HFFc6 (cell line): ENCODE data around the gene CD6. TPM values are rescaled to one million over a fixed set of nuclear protein-coding genes. Genes with fewer than 3 reads are reported as not detected.

ENCODE experiments used
- DNase-seq: peaks from one replicate; pipeline ENCODE4 v3.0.0-alpha.2; 2018
- H3K27ac Mint-ChIP-seq: 2 replicates; pipeline ENCODE4 v1.8.0; 2020; ENCODE audit warnings: mild to moderate bottlenecking, mixed read lengths
- H3K27me3 Mint-ChIP-seq: 2 replicates; pipeline ENCODE4 v1.8.0; 2021; ENCODE audit warnings: mild to moderate bottlenecking, moderate library complexity, mixed read lengths; ENCODE audit not compliant: insufficient read depth
- H3K36me3 Mint-ChIP-seq: 2 replicates; pipeline ENCODE4 v1.8.0; 2021; ENCODE audit warnings: low read depth, mixed read lengths
- H3K4me1 Mint-ChIP-seq: 2 replicates; pipeline ENCODE4 v1.8.0; 2020; ENCODE audit warnings: low read depth, mixed read lengths
- H3K4me3 Mint-ChIP-seq: 2 replicates; pipeline ENCODE4 v1.8.0; 2020; ENCODE audit warnings: mild to moderate bottlenecking, moderate library complexity, mixed read lengths
- H3K9me3 Mint-ChIP-seq: 2 replicates; pipeline ENCODE4 v1.8.0; 2020; ENCODE audit warnings: mild to moderate bottlenecking, mixed read lengths
- CTCF ChIP-seq: fragments of 200-600 bp; sonication (generic); IDR thresholded peaks from 2 replicates; pipeline ENCODE4 v1.5.0; 2021; ENCODE audit warnings: antibody characterized with exemption, mild to moderate bottlenecking
- total RNA-seq, 6 experiments: library from RNA; stranded (reverse); fragmentation: NEBNext Ultra II Directional; extraction: Animal tissue kit (Norgen Biotek cat#: 25700); gene quantifications; 2 replicates in 1 of 6; 3 replicates in 5 of 6; pipeline ENCODE4 v1.2.3, GENCODE V29; 2021

Gene CD6
- total RNA-seq, 6 experiments from 2014 or later, result not detected

- Mint-ChIP-seq H3K9me3 (no peaks in the 10 kb centered on the region), H3K27me3 (peaks cover 5% of the 10 kb centered on the region), H3K36me3 (no peaks in the 10 kb centered on the region), H3K4me3 (no peak overlapping the region), H3K4me1 (no peaks in the 10 kb centered on the region), H3K27ac (no peak overlapping the region)
- no peak for DNase-seq
- TF ChIP-seq CTCF, result no peak
Observed at GRCh38 chr11:60935676-60936442, 35.6 kb upstream of the CD6 start.

- no peaks in the 10 kb centered on the region for H3K4me1 Mint-ChIP-seq
- H3K27ac Mint-ChIP-seq, result no peak overlapping the region
- H3K9me3 Mint-ChIP-seq, result no peaks in the 10 kb centered on the region
- no peak overlapping the region for H3K4me3 Mint-ChIP-seq
- H3K36me3 Mint-ChIP-seq, result no peaks in the 10 kb centered on the region
- no peak for DNase-seq
- no peak for TF ChIP-seq CTCF
- H3K27me3 Mint-ChIP-seq, result peaks cover 11% of the 10 kb centered on the region
Observed at GRCh38 chr11:60936467-60937143, 34.9 kb upstream of the CD6 start.

GRCh38 chr11:60937144-60937527, 34.3 kb upstream of the CD6 start:
- no peak overlapping the region for H3K4me3 Mint-ChIP-seq
- TF ChIP-seq CTCF, result no peak
- peaks cover 13% of the 10 kb centered on the region for H3K27me3 Mint-ChIP-seq
- H3K36me3 Mint-ChIP-seq, result no peaks in the 10 kb centered on the region
- no peaks in the 10 kb centered on the region for H3K4me1 Mint-ChIP-seq
- no peak for DNase-seq
- no peaks in the 10 kb centered on the region for H3K9me3 Mint-ChIP-seq
- no peak overlapping the region for H3K27ac Mint-ChIP-seq

- Mint-ChIP-seq H3K4me1 (no peaks in the 10 kb centered on the region), H3K9me3 (no peaks in the 10 kb centered on the region), H3K4me3 (no peak overlapping the region), H3K36me3 (no peaks in the 10 kb centered on the region), H3K27me3 (peaks cover 13% of the 10 kb centered on the region), H3K27ac (no peak overlapping the region)
- TF ChIP-seq CTCF, result no peak
- no peak for DNase-seq
Observed at GRCh38 chr11:60937811-60938210, 33.7 kb upstream of the CD6 start.

GRCh38 chr11:60938500-60938899, 33.0 kb upstream of the CD6 start:
- Mint-ChIP-seq H3K4me1 (no peaks in the 10 kb centered on the region), H3K27ac (no peak overlapping the region), H3K36me3 (no peaks in the 10 kb centered on the region), H3K27me3 (peaks cover 13% of the 10 kb centered on the region), H3K9me3 (no peaks in the 10 kb centered on the region), H3K4me3 (no peak overlapping the region)
- no peak for DNase-seq
- no peak for TF ChIP-seq CTCF
